GM06990 (cell line): ENCODE results near the gene NOX5.

ENCODE experiments used
- DNase-seq: peaks from one replicate; pipeline ENCODE4 v3.0.0-alpha.2; 2011; ENCODE audit not compliant: insufficient read length; ENCODE audit errors: extremely low read depth
- H3K27me3 ChIP-seq: replicated peaks from 2 replicates; pipeline ENCODE4 v1.6.0; 2011; ENCODE audit warnings: low read length; ENCODE audit not compliant: control insufficient read depth, insufficient read depth
- H3K36me3 ChIP-seq: 2 replicates; pipeline ENCODE4 v1.5.1; 2011; ENCODE audit warnings: low read length; ENCODE audit not compliant: control insufficient read depth, insufficient read depth
- H3K4me3 ChIP-seq: replicated peaks from 2 replicates; pipeline ENCODE4 v1.5.1; 2011; ENCODE audit warnings: low read depth, mild to moderate bottlenecking, control low read depth, low read length
- TF ChIP-seq, protein P1 (sequence below): IDR thresholded peaks from 2 replicates; pipeline ENCODE4 v1.5.1; 2011; ENCODE audit warnings: low read length, control low read depth, mild to moderate bottlenecking, inconsistent platforms; ENCODE audit not compliant: insufficient read depth, poor library complexity, severe bottlenecking

The NOX5 gene

GRCh38 chr15:68989541-68990230, 24.8 kb upstream of the NOX5 start:
- no peaks in the 10 kb centered on the region; the same call in 1 of the 2 replicates for H3K27me3 ChIP-seq
- H3K36me3 ChIP-seq = no peaks in the 10 kb centered on the region
- TF ChIP-seq, protein P1, sequence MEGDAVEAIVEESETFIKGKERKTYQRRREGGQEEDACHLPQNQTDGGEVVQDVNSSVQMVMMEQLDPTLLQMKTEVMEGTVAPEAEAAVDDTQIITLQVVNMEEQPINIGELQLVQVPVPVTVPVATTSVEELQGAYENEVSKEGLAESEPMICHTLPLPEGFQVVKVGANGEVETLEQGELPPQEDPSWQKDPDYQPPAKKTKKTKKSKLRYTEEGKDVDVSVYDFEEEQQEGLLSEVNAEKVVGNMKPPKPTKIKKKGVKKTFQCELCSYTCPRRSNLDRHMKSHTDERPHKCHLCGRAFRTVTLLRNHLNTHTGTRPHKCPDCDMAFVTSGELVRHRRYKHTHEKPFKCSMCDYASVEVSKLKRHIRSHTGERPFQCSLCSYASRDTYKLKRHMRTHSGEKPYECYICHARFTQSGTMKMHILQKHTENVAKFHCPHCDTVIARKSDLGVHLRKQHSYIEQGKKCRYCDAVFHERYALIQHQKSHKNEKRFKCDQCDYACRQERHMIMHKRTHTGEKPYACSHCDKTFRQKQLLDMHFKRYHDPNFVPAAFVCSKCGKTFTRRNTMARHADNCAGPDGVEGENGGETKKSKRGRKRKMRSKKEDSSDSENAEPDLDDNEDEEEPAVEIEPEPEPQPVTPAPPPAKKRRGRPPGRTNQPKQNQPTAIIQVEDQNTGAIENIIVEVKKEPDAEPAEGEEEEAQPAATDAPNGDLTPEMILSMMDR = no peak
- no peak overlapping the region for H3K4me3 ChIP-seq
- no peak for DNase-seq

DNA sequence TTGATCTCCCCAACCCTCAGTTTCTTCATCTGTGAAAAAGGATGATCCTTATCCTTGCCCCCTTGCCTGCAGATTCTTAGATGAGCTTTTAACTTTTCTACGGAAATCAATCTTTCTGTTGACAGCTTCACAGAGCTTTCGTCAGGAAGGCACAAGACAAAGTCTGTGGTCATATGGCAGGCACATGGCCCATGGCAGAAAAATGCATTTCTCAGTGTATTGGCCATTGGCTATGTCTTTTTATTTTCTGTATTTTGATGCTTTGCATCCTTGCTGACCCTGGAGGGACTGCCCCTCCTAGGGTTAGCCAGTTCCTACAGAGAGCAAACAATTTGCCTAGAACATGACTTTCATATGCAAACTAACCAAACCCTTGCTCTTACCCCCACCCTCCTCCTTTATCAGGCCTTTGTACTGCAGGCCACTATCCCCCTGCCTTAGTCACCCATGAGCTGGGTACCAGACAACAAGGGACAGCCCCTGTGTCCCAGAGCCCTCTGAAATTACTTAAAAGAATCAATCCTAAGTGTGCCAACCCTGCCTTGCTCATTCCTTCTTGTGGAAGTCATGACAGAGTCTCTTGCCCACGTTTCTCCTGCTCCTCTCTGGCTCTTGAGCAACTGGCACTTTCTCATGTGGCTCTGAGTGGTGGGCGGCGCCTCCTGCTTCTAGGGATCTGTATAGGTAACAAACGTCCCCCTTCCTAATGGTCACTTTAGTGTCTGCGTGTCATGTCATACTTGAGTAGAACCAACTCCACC, 24.1 kb upstream of the NOX5 start:
- Histone ChIP-seq H3K4me3 (no peak overlapping the region), H3K27me3 (no peaks in the 10 kb centered on the region; the same call in 1 of the 2 replicates), H3K36me3 (no peaks in the 10 kb centered on the region)
- TF ChIP-seq, protein P1 = no peak
- DNase-seq = no peak

- Histone ChIP-seq H3K4me3 (no peak overlapping the region), H3K36me3 (no peaks in the 10 kb centered on the region), H3K27me3 (no peaks in the 10 kb centered on the region; the same call in 1 of the 2 replicates)
- DNase-seq = no peak
- TF ChIP-seq, protein P1 = no peak
These were observed 23.4 kb upstream of the NOX5 start for GRCh38 chr15:68990992-68991500.

GRCh38 chr15:68991723-68992122, 22.8 kb upstream of the NOX5 start:
- Histone ChIP-seq H3K27me3 (no peaks in the 10 kb centered on the region; the same call in 1 of the 2 replicates), H3K4me3 (no peak overlapping the region), H3K36me3 (no peaks in the 10 kb centered on the region)
- no peak for DNase-seq
- TF ChIP-seq, protein P1 = no peak

- TF ChIP-seq, protein P1 = no peak
- H3K36me3 ChIP-seq = no peaks in the 10 kb centered on the region
- no peaks in the 10 kb centered on the region; the same call in 1 of the 2 replicates for H3K27me3 ChIP-seq
- no peak for DNase-seq
- no peak overlapping the region for H3K4me3 ChIP-seq
These were observed 21.8 kb upstream of the NOX5 start for GRCh38 chr15:68992696-68993095.
